Right renal pelvis (tissue), 4 donors: Measurements from ENCODE around the gene FSHB. TPM values are rescaled to one million over a fixed set of nuclear protein-coding genes. Genes with fewer than 3 reads are reported as not detected.
"Not testable (repeated sequence)": the region's sequence is repeated elsewhere in the genome, so short reads cannot be mapped to it uniquely, and the experiment has no call there.

Experiments used
- DNase-seq, 4 donors: peaks; one replicate each; pipeline ENCODE4 v3.0.0-alpha.2; 2013; ENCODE audit warnings: low read depth in 4 of 4, low spot score in 3 of 4, missing footprints in 1 of 4
- polyA plus RNA-seq, 4 donors: library from polyadenylated mRNA; unstranded; fragments of 120-200 nt; gene quantifications; one replicate each; pipeline ENCODE4 v1.2.1, GENCODE V29; 2013; ENCODE audit not compliant: insufficient read length in 4 of 4

The FSHB gene
- polyA plus RNA-seq, 4 donors: not detected

DNA sequence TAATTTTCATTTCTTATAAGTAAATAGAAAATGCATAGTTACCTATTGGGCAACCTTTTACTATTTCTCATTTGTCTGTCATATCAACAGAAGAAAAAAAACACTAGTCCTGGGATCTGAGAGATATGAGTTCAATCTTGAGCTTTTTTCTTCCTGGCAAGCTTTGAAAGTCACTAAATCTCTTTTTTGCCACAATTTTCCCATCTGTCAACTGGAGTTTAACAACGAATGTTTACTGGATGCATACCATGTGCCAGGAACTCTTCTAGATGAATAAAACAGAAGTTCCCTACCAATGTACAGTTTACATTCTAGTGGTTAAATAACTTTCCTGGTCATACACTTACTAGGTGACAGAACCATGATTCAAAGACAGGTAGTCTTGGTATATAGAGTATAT is 31.0 kb downstream of the FSHB start:
- no peak for DNase-seq

DNA sequence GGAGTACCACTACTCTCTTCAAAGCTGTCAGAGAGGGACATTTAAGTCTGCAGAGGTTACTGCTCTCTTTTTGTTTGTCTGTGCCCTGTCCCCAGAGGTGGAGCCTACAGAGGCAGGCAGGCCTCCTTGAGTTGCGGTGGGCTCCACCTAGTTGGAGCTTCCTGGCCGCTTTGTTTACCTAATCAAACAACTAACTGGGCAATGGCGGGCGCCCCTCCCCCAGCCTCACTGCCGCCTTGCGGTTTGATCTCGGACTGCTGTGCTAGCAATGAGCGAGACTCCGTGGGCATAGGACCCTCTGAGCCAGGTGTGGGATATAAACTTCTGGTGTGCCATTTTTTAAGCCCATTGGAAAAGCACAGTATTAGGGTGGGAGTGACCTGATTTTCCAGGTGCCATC is 37.8 kb downstream of the FSHB start:
- not testable (repeated sequence) for DNase-seq

DNA sequence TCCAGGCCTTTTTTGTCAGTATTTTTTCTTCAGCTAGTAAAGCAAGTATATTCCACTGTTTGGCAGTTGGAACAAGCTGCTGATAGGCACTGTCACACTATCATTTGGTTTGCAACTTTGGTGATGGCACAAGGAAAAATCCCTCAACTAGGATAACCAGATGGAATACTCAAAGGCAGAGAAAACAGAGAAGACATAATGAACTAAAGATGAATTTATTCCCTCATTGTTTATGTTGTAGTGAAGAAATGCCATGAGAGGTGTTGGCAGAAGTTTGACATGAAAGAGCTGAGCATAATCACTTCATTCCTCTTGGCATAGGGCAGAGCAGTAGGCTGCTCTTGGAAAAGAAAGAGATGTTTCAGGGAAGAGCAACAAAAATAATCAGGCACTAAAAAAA is 39.9 kb downstream of the FSHB start:
- DNase-seq: no peak

DNA sequence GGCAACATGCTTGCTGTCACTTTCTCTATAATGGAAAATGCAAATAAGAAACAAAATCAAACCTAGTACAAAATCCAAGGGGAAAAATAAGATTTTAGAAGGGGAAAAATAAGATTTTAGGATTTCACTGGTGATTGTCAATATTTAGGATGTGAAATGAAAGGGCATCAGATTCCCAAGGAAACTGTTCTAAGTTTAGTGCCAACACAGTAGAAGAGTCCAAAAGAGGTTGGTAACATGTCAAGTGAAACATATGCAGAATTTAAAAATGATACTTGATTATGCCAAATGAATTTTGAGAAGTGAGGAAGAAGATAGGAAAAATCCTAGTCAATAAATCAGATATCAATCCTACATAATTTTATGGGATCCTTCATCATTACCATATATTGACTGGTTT is 46.4 kb downstream of the FSHB start:
- no peak for DNase-seq

DNA sequence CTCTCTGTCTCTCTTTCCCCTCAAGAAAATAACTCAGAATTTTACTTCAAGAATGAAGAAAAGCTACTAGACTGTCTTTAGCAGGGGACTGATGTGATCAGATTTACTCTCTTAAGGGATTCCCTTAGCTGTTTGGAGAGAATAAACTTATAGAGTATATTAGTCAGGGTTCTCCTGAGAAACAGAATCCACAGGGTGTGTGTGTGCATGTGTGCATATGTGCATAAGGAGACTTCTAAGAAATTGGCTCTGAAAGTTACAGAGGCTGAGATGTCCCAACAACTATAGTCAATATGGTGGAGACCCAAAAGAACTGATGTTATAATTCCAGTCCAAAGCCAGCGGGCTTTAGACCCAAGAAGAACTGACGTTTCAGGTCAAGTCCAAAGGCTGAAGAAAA is 49.0 kb downstream of the FSHB start:
- no peak for DNase-seq

DNA sequence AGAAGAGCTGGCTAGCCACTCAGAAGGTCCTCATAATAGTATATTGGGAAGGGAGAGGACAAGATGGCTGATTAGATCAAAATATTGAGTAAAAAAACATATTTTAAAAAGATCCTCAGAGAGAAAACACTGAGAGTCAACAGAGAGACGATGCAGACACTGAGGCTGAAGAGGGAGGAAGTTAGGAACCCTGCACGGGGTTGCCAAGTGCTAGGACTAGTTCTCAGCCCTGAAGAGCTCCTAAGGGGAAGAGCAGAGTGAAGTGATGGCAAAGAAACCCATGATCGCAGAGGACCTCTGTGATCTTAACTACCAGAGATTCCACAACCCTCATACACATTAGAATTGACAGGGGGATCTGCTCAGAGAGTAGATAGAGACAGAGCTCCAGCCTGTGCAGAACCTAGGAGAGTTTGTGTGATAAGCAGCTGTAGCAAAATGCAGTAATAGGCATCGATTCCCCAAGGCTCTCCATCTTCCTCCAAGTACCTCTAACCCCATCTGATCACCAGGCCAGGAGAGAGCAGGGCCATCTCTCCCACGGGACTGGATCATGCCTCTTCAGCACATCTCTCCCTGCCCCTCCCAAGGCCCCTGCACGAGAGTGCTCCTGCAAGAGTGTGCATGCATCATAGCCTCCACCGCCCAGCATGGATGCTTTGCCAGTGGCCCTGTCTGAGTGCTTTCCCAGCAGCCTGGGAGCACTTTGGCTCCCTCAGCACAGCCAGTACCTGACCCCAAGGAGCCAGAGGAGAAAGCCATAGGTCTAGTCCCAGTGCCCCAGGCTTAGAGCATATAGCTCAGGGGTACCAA is 50.9 kb downstream of the FSHB start:
- no peak for DNase-seq

DNA sequence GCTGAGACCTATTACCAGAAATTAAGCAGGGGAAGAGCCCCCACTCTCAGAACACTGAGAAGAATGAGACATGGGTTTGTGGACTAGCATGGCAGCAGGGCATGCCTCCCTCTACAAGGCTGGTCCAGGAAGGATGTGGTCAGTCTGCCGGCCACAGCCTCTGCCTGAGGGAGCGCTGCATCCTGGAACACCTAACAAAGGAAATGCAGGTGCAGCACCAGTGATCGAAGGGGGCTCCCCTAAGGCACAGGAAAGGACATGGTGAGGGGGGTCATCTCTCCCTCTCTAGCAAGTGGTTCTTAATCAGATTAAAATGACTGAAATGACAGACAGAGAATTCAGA is 51.4 kb downstream of the FSHB start:
- no peak for DNase-seq

Other genes starting within 250 kb of the FSHB start
- gene KCNA4, start 214.0 kb upstream of the FSHB start, polyA plus RNA-seq: under 1 TPM; 0.17 to 0.64 (median 0.36) TPM
- gene ARL14EP, start 92.1 kb downstream of the FSHB start, polyA plus RNA-seq: 10 to 100 TPM; 49.2 to 67.1 (median 61.5) TPM